IMR-90 (cell line): Measurements from ENCODE around the gene ATP6V1A. TPM values are rescaled to one million over a fixed set of nuclear protein-coding genes. Genes with fewer than 3 reads are reported as not detected.

Experiments
- ATAC-seq: fragments of 200-7000 bp; cut with Tn5 transposase; 2 replicates; pipeline ENCODE4 v1.9.1; 2020; ENCODE audit warnings: low read depth, mild to moderate bottlenecking, moderate library complexity
- BruUV-seq: library from RNA; stranded (reverse); fragments of 400-500 nt; replicated peaks from 2 replicates; lab custom pipeline; 2021; lab: Mats Ljungman, UMichigan
- CTCF ChIA-PET: fragments of 300-600 bp; formaldehyde crosslinking; extraction: SDS; loops from one replicate; lab custom pipeline; 2021; ENCODE audit warnings: antibody characterized with exemption; lab: Yijun Ruan, JAX
- POLR2A ChIA-PET: fragments of 300-600 bp; sonication (Branson Sonifier 250); formaldehyde crosslinking; loops from one replicate; lab custom pipeline; 2022; ENCODE audit warnings: antibody characterized with exemption; ENCODE audit not compliant: unreplicated experiment; lab: Charles Lee
- DNase-seq: peaks from one replicate; pipeline ENCODE4 v3.0.0; 2013
- H2AFZ ChIP-seq: replicated peaks from 2 replicates; pipeline ENCODE3; 2013; ENCODE audit warnings: low read length, mild to moderate bottlenecking; ENCODE audit not compliant: poor library complexity
- H2AK5ac ChIP-seq: 2 replicates; pipeline ENCODE4 v1.6.1; 2013; ENCODE audit warnings: low read depth, low read length, inconsistent platforms
- H2AK9ac ChIP-seq: replicated peaks from 2 replicates; pipeline ENCODE3; 2013; ENCODE audit warnings: mild to moderate bottlenecking, low read depth, low read length, moderate library complexity; ENCODE audit not compliant: poor library complexity
- H2BK120ac ChIP-seq: 2 replicates; pipeline ENCODE4 v1.6.1; 2013; ENCODE audit warnings: low read depth, low read length, inconsistent platforms
- H2BK15ac ChIP-seq: 3 replicates; pipeline ENCODE4 v1.6.1; 2013; ENCODE audit warnings: low read depth, low read length, inconsistent platforms
- H2BK20ac ChIP-seq: 2 replicates; pipeline ENCODE4 v1.6.1; 2013; ENCODE audit warnings: low read depth, mild to moderate bottlenecking, inconsistent platforms, low read length, moderate library complexity
- H2BK5ac ChIP-seq: 2 replicates; pipeline ENCODE4 v1.6.1; 2013; ENCODE audit warnings: mild to moderate bottlenecking, low read depth, low read length, inconsistent platforms; ENCODE audit not compliant: poor library complexity, severe bottlenecking
- H3K14ac ChIP-seq: replicated peaks from 2 replicates; pipeline ENCODE4 v1.6.1; 2013; ENCODE audit warnings: low read depth, low read length, inconsistent platforms
- H3K18ac ChIP-seq: 2 replicates; pipeline ENCODE4 v1.6.1; 2013; ENCODE audit warnings: low read depth, low read length, control low read depth
- H3K23ac ChIP-seq: 2 replicates; pipeline ENCODE4 v1.6.1; 2013; ENCODE audit warnings: low read depth, low read length, inconsistent platforms
- H3K27ac ChIP-seq: 2 replicates; pipeline ENCODE4 v1.5.1; 2013; ENCODE audit warnings: mild to moderate bottlenecking, control low read depth, low read length; ENCODE audit not compliant: insufficient read depth
- H3K27me3 ChIP-seq: 2 replicates; pipeline ENCODE4 v1.6.1; 2013; ENCODE audit warnings: low read length; ENCODE audit not compliant: control insufficient read depth, insufficient read depth
- H3K36me3 ChIP-seq: 2 replicates; pipeline ENCODE4 v1.6.1; 2013; ENCODE audit warnings: low read length, mixed read lengths; ENCODE audit not compliant: control insufficient read depth, insufficient read depth
- H3K4ac ChIP-seq: 2 replicates; pipeline ENCODE4 v1.6.1; 2013; ENCODE audit warnings: low read depth, low read length, inconsistent platforms
- H3K4me1 ChIP-seq: 2 replicates; pipeline ENCODE4 v1.6.1; 2013; ENCODE audit warnings: low read length, mixed read lengths; ENCODE audit not compliant: control insufficient read depth, insufficient read depth
- H3K4me2 ChIP-seq: 2 replicates; pipeline ENCODE4 v1.6.1; 2013; ENCODE audit warnings: low read depth, mild to moderate bottlenecking, control low read depth, low read length, moderate library complexity
- H3K4me3 ChIP-seq: 2 replicates; pipeline ENCODE4 v1.5.1; 2013; ENCODE audit warnings: low read depth, mild to moderate bottlenecking, control low read depth, low read length, moderate library complexity; ENCODE audit not compliant: insufficient read depth
- H3K56ac ChIP-seq: 2 replicates; pipeline ENCODE4 v1.6.1; 2013; ENCODE audit warnings: low read length, inconsistent platforms; ENCODE audit not compliant: insufficient read depth; ENCODE audit errors: extremely low read depth
- H3K79me1 ChIP-seq, 2 experiments: 2 replicates each; pipeline ENCODE4 v1.6.1; 2013; ENCODE audit warnings: low read length in 2 of 2, inconsistent platforms in 1 of 2, low read depth in 1 of 2
- H3K9ac ChIP-seq: 2 replicates; pipeline ENCODE4 v1.6.1; 2013; ENCODE audit warnings: low read depth, low read length, control low read depth
- H3K9me1 ChIP-seq: 2 replicates; pipeline ENCODE4 v1.6.1; 2013; ENCODE audit warnings: low read length, inconsistent platforms; ENCODE audit not compliant: insufficient read depth
- H3K9me3 ChIP-seq: 2 replicates; pipeline ENCODE4 v1.6.1; 2013; ENCODE audit warnings: low read length; ENCODE audit not compliant: control insufficient read depth, insufficient read depth
- H4K20me1 ChIP-seq: 2 replicates; pipeline ENCODE4 v1.6.1; 2013; ENCODE audit warnings: low read length, inconsistent platforms; ENCODE audit not compliant: insufficient read depth
- H4K5ac ChIP-seq: 2 replicates; pipeline ENCODE4 v1.6.1; 2013; ENCODE audit warnings: mild to moderate bottlenecking, low read depth, low read length, control low read depth
- H4K8ac ChIP-seq, 2 experiments: 2 replicates each; pipeline ENCODE4 v1.6.1; 2013; ENCODE audit warnings: low read depth in 2 of 2, low read length in 2 of 2, control low read depth in 1 of 2, inconsistent platforms in 1 of 2
- H4K91ac ChIP-seq: 2 replicates; pipeline ENCODE4 v1.6.1; 2013; ENCODE audit warnings: low read depth, low read length, inconsistent platforms; ENCODE audit not compliant: insufficient read depth
- BHLHE40 ChIP-seq: fragments of 150-350 bp; IDR thresholded peaks from 2 replicates; pipeline ENCODE4 v1.6.1; 2016; ENCODE audit warnings: mild to moderate bottlenecking, low read depth, low read length
- CEBPB ChIP-seq: IDR thresholded peaks from 2 replicates; pipeline ENCODE4 v1.6.1; 2012; ENCODE audit warnings: low read depth, low read length, improper control_type of control experiment
- CHD1 ChIP-seq: IDR thresholded peaks from 2 replicates; pipeline ENCODE4 v1.6.1; 2012; ENCODE audit warnings: low read depth, low read length, improper control_type of control experiment
- ELK1 ChIP-seq: fragments of 150-350 bp; IDR thresholded peaks from 2 replicates; pipeline ENCODE4 v1.6.1; 2016; ENCODE audit warnings: low read depth, mild to moderate bottlenecking, low read length, moderate library complexity, borderline replicate concordance
- FOS ChIP-seq: fragments of 150-350 bp; IDR thresholded peaks from 2 replicates; pipeline ENCODE4 v1.6.1; 2016; ENCODE audit warnings: low read depth, low read length
- MAFK ChIP-seq: IDR thresholded peaks from 2 replicates; pipeline ENCODE4 v1.6.1; 2012; ENCODE audit warnings: low read depth, low read length, improper control_type of control experiment
- MAZ ChIP-seq: IDR thresholded peaks from 2 replicates; pipeline ENCODE4 v1.6.1; 2012; ENCODE audit warnings: low read depth, mild to moderate bottlenecking, low read length, improper control_type of control experiment, moderate library complexity, borderline replicate concordance
- MXI1 ChIP-seq: IDR thresholded peaks from 2 replicates; pipeline ENCODE4 v1.6.1; 2012; ENCODE audit warnings: low read depth, mild to moderate bottlenecking, low read length, moderate library complexity, borderline replicate concordance
- NFE2L2 ChIP-seq: fragments of 150-350 bp; IDR thresholded peaks from 2 replicates; pipeline ENCODE4 v1.6.1; 2016; ENCODE audit warnings: low read depth, mild to moderate bottlenecking, low read length
- POLR2A ChIP-seq: IDR thresholded peaks from 2 replicates; pipeline ENCODE4 v1.6.1; 2012; ENCODE audit warnings: mild to moderate bottlenecking, low read depth, low read length
- RAD21 ChIP-seq: IDR thresholded peaks from 2 replicates; pipeline ENCODE4 v1.6.1; 2012; ENCODE audit warnings: low read length, improper control_type of control experiment
- RCOR1 ChIP-seq: IDR thresholded peaks from 2 replicates; pipeline ENCODE4 v1.6.1; 2012; ENCODE audit warnings: mild to moderate bottlenecking, low read length, improper control_type of control experiment; ENCODE audit not compliant: insufficient replicate concordance
- RFX5 ChIP-seq: IDR thresholded peaks from 2 replicates; pipeline ENCODE4 v1.8.0; 2012; ENCODE audit warnings: low read depth, mild to moderate bottlenecking, low read length, moderate library complexity
- SMC3 ChIP-seq: fragments of 150-350 bp; IDR thresholded peaks from 2 replicates; pipeline ENCODE4 v1.6.1; 2016; ENCODE audit warnings: low read depth, mild to moderate bottlenecking, antibody characterized with exemption, low read length, moderate library complexity
- USF2 ChIP-seq: fragments of 150-350 bp; IDR thresholded peaks from 2 replicates; pipeline ENCODE4 v1.6.1; 2017; ENCODE audit warnings: mild to moderate bottlenecking, antibody characterized with exemption, low read length, low read depth
- WGBS, 2 experiments: methylation state at CpG; one replicate each; pipeline versions ENCODE4 v1.1.5 to v1.1.7; 2013; ENCODE audit warnings: missing lambda C conversion rate in 2 of 2; ENCODE audit not compliant: insufficient read length in 1 of 2; ENCODE audit errors: extremely low coverage in 2 of 2; 5-methylcytosine and 5-hydroxymethylcytosine counted together
- dilution Hi-C: fragments of 300-500 bp; cut with HindIII; formaldehyde crosslinking; loops from one replicate; pipeline ENCODE4 v1.14.3; 2018; ENCODE audit warnings: low sequenced_read_pairs; ENCODE audit not compliant: unreplicated experiment
- in situ Hi-C: fragments of 300-500 bp; cut with MboI; formaldehyde crosslinking; loops from 3 replicates; pipeline ENCODE4 v1.14.3; 2019; ENCODE audit warnings: low sequenced_read_pairs, inconsistent platforms, mixed read lengths
- intact Hi-C: fragments of 100-400 bp; cut with micrococcal nuclease; formaldehyde crosslinking; loops from 2 replicates; pipeline ENCODE4 v1.10.0; 2022
- polyA plus RNA-seq, 3 experiments: library from polyadenylated mRNA; depleted of rRNA; stranded (reverse); fragments of >200 nt; gene quantifications; 2 replicates each; pipeline ENCODE4 v1.2.3, GENCODE V29; 2012; ENCODE audit warnings: low replicate concordance in 1 of 3
- total RNA-seq: library from RNA; depleted of rRNA; stranded (reverse); fragments of >200 nt; gene quantifications from 2 replicates; pipeline ENCODE4 v1.2.3, GENCODE V29; 2012
- TF ChIP-seq, protein P1 (sequence below): conservative IDR thresholded peaks from 2 replicates; pipeline ENCODE4 v1.5.1; 2012; ENCODE audit warnings: mild to moderate bottlenecking, low read depth, low read length, improper control_type of control experiment

The ATP6V1A gene
- total and polyA plus RNA-seq, 2 of the 4 experiments (the other 2 are of a cell fraction) = 15.1 to 98.0 TPM

DNA sequence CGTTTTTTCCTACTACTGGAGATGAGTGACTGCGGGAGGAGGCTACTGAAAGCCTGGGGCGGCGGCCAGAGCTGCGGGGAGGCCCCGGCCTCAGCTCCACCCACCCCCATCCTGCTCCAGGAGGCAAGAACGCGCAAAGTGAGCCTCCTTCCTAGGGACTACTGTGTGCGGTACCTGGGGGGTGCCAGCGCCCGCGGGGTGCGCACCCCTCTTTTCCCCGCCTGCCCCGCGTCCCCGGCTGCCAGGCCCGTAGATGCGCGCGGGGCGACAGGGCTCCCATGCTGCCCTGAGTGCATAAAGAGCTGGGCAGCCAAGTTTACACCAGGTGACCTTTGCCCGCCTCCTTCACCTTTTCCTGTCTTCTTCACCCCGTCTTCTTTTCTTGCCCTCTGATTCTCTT is 47.9 kb upstream of the ATP6V1A start:
- Histone ChIP-seq H4K8ac (peak overlapping the region in 1 of 2 experiments; percentile 63; a peak in 1 of 4 replicates), H3K9me3 (no peaks in the 10 kb centered on the region), H2AK5ac (no peak overlapping the region), H3K56ac (no peak overlapping the region), H2AFZ (peak overlapping the region; percentile 88), H3K4ac (peak overlapping the region; percentile 4; the same call in 1 of the 2 replicates), H3K27me3 (no peaks in the 10 kb centered on the region), H4K5ac (peak overlapping the region; percentile 61), H3K14ac (peak overlapping the region; percentile 14; the same call in 1 of the 2 replicates), H3K4me1 (peaks cover 4% of the 10 kb centered on the region), H4K91ac (no peak overlapping the region), H3K23ac (no peak overlapping the region), H4K20me1 (no peaks in the 10 kb centered on the region), H3K9ac (no peak overlapping the region), H3K36me3 (no peaks in the 10 kb centered on the region), H2BK5ac (no peak overlapping the region), H3K27ac (no peak overlapping the region), H2BK120ac (no peak overlapping the region), H2BK15ac (no peak overlapping the region), H3K18ac (no peak overlapping the region), H3K4me3 (0 out of 2 replicates have a peak overlapping the region, but pooled peaks have one; percentile 9), H3K79me1 (peaks cover 15 to 29% of the 10 kb centered on the region in 2 experiments), H3K4me2 (peak overlapping the region; percentile 37), H2AK9ac (peak overlapping the region; percentile 48), H2BK20ac (no peak overlapping the region), H3K9me1 (no peaks in the 10 kb centered on the region; the same call in 1 of the 2 replicates)
- ChIA-PET CTCF (interaction anchor here (1.4 kb wide), 1 partner anchor 20 kb away, joined by 3 read pairs; no protein-coding TSS in a partner anchor), POLR2A (no interaction called here)
- 20% methylated on average over 1 of the region's 24 CpGs; no CpG with 5 or more reads in 1 of the 2 experiments for WGBS, 2 experiments
- DNase-seq = peak; percentile 4
- in situ Hi-C loops = no loop called here
- ATAC-seq = no peak
- dilution Hi-C loops = no loop called here
- BruUV-seq = no TSS peak
- intact Hi-C loops = no loop called here
- TF ChIP-seq, protein P1, sequence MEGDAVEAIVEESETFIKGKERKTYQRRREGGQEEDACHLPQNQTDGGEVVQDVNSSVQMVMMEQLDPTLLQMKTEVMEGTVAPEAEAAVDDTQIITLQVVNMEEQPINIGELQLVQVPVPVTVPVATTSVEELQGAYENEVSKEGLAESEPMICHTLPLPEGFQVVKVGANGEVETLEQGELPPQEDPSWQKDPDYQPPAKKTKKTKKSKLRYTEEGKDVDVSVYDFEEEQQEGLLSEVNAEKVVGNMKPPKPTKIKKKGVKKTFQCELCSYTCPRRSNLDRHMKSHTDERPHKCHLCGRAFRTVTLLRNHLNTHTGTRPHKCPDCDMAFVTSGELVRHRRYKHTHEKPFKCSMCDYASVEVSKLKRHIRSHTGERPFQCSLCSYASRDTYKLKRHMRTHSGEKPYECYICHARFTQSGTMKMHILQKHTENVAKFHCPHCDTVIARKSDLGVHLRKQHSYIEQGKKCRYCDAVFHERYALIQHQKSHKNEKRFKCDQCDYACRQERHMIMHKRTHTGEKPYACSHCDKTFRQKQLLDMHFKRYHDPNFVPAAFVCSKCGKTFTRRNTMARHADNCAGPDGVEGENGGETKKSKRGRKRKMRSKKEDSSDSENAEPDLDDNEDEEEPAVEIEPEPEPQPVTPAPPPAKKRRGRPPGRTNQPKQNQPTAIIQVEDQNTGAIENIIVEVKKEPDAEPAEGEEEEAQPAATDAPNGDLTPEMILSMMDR = no peak
- TF ChIP-seq CHD1 = no peak
- no peak for TF ChIP-seq USF2
- no peak for TF ChIP-seq NFE2L2
- TF ChIP-seq CEBPB = no peak
- TF ChIP-seq RFX5 = no peak
- TF ChIP-seq SMC3 = no peak
- TF ChIP-seq MXI1 = no peak
- TF ChIP-seq FOS = no peak
- TF ChIP-seq ELK1 = no peak
- no peak for TF ChIP-seq RCOR1
- no peak for TF ChIP-seq RAD21
- no peak for TF ChIP-seq POLR2A
- TF ChIP-seq BHLHE40 = no peak
- no peak for TF ChIP-seq MAFK
- TF ChIP-seq MAZ = no peak
